CD4-positive, alpha-beta T cell treated with Interleukin-15 for 1 hour (primary cell): Measurements from ENCODE around the gene RILP.
A peak's percentile ranks its signal among the peaks of the same experiment; 100 is the strongest.

ENCODE experiments used
- DNase-seq: peaks from one replicate; pipeline ENCODE4 v3.0.0-alpha.2; 2020

The RILP gene

DNA sequence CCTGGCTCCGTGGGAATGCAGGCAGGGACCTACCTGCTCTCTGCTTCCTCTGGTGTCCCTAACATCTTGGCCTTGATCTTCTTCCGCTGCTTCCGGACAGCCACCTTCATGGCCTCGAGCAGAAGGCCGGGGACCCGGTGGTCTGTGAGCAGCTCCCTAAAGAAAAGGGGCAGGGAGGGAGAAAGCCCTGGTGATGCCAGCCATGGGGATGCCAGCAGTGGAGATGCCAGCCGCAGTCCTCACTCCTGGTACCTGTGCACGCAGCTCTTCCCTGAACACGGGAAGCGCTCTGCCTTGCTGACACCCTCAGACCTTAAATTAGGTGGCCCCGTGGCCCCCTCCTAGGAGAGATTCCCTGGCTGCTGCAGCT, 1.9 kb downstream of the RILP start:
- DNase-seq, result no peak

DNA sequence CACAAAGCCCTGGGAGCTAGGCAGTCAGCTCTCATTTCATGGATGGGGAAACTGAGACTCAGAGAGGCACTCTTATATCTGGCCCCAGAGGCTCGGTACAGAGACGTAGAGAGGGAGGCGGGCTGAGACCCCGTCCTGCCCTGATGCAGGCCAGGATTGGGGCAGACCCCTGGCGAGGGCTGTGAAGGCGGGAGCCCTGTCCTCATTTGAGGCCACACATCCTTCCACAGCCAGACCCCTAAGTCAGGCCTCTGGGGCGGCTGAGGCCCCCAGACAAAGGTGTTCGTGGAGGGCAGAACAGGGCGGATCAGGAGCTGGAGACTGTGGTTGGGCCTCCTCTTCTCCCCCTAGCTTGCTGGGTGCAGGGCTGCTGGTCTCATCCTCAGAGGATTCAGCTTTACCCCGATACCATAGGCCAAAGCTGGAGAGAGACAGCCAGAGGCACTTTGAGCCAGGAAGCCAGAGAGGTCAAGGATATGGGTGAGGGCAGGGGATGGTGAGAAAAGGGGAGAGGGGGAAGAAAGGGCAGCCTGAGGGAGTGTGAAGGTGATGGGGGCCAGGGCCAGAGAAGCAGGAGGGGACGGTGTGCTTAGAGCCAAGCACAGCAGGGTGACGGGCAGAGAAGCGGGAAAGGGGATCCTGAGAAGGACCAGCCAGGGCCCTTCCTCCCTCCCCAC, 3.3 kb downstream of the RILP start:
- DNase-seq, result no peak

DNA sequence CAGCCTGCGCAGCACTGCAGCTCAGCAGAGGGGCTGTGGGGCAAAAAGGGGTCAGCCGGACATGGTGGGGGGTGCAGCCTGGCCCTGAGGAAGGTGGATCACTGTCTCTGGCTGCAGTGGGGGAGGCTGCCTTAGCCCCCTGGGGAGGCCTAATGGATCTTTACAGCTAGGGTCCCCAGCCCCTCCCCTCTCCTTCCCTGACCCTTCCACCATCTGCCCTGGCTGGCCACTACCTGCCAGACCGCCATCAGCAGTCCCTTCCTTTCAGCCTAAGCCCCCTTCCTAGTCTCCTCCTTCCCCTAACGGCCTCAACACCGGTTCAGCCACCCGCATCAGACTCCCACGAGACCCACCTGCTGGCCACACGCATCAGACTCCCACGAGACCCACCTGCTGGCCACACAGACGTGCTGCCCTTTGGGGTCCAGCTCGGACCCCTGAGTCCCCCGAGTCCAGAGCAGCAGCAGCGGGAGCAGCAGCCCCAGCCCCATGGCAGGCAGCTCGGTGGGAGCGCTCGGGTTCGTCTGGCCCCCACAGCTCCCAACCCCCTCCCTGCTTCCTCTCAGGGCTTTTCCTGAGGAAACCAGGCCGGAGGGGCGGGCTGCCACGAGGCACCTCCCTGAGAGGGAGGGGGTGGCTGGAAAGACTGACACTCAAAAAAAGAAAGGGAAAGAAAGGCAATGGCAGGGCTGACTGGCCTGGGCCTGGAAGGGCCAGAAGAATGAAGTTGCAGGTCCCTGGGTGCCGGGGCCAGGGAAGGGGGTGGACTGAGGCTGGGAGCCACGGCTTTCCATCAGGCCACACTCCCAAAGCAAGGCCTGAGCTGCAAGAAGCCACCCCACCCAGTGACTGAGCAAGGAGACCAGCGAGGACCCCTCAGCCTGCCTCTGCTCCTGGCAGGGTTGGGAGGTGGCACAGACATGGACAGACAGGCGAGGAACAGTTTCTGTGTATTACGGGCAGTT, 4.2 kb downstream of the RILP start, which contains the start of gene SCARF1:
Gene SCARF1, minus strand, starts transcription at position 526 of the 965 bp plus-strand sequence. Its CDS starts 35 bp downstream, at position 491.
- no peak for DNase-seq

DNA sequence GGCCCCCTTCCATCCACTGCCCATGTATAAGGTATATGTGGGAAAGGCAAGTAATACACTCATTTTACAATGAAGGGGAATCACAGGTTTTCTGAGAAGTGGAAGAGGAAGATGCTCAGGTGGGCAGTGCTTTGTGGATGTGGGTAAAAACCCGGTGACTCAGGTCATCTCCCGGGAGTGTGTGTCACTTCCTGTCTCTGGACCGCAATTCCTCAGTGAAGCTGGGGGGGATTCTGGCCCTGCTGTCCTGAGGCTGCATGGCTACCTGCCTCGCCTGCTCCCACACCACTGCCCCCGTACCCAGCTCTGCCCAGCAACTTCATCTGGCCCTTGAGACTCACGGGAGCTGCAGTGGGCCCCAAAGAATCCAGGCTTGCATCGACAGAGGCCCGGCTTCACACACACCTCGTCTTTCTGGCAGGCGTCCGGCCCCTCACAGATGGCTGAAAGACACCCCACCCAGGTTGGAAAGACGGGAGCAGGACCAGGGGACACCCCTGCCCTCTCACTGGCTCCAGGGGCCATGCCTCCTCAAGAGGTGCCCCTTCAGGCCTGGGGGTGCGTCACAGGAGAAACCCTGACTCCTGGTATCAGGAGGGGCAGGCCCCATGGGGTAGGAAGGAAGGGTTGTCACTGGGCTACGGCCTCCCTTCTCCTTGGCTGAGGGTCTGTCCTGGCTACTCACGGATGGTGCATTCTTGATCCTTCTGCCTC, 5.0 kb downstream of the RILP start:
- DNase-seq, result peak; percentile 66

DNA sequence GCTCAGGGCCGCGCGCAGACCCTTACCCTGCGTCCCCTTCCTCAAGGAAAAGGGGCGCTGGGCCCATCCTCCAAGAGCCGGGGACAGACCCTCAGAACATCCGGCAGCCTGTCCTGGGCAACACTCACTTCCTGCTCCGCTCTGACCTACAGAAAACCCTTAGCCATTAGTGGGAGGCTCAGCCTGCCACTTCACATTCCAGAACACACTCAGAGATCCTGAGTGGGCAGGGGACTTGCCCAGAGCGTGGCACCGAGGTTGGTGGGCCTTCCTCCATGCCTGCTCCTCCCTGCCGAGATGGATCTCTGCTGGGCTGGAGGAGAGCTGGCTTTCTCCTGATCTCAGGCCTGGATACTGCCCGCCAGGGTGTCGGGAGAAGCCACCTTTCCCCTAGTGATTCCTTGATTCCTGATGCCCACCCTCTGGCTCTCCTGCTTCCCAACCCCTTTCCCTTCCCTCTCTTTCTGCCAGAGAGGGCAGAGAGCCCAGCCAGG, 5.6 kb downstream of the RILP start:
- DNase-seq, result no peak

DNA sequence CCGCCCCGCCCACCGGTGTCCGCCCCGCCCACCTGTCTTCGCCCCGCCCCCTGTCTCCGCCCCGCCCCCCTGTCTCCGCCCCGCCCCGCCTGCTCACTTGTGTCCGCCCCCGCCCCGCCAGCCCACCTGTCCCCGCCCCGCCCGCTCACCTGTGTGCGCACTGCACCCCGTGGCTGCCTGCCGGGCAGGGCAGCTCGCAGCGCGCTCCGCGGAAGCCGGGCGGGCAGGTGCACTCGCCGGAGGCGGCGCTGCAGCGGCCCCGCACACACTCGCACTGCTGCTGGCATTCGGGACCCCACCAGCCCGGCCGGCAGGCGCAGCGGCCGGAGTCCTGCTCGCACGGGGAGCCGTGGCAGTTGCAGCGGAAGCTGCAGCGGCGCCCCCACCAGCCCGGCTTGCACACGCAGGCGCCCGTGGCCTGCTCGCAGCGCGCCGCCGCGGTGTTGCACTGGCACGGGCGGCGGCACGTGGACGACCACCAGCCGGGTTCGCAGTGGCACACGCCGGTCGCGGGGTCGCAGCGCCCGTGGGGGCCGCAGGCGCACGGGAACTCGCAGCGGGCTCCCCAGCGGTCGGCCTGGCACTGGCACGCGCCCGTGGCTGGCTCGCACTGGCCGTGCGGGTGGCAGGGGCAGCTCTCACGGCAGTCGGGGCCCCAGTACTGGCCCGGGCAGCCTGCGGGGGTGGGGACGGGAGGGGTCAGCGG, 6.2 kb downstream of the RILP start:
- DNase-seq, result peak; percentile 68

DNA sequence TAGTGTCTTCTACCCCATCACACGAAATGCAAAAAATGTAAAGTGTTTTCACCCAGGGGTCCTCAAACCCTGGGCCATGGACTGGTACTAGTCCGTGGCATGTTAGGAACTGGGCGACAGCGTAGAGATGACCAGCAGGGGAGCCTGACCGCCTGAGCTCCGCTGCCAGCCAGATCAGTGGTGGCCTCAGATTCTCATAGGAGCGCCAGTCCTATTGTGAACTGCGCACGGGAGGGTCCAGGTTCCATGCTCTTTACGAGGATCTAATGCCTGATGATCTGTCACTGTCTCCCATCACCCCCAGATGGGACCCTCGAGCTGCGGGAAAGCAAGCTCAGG, 8.6 kb downstream of the RILP start:
- DNase-seq, result no peak

GRCh38 chr17:1640329-1641064, 9.2 kb downstream of the RILP start:
- DNase-seq, result no peak

GRCh38 chr17:1639549-1640180, 10.0 kb downstream of the RILP start:
- DNase-seq, result no peak

DNA sequence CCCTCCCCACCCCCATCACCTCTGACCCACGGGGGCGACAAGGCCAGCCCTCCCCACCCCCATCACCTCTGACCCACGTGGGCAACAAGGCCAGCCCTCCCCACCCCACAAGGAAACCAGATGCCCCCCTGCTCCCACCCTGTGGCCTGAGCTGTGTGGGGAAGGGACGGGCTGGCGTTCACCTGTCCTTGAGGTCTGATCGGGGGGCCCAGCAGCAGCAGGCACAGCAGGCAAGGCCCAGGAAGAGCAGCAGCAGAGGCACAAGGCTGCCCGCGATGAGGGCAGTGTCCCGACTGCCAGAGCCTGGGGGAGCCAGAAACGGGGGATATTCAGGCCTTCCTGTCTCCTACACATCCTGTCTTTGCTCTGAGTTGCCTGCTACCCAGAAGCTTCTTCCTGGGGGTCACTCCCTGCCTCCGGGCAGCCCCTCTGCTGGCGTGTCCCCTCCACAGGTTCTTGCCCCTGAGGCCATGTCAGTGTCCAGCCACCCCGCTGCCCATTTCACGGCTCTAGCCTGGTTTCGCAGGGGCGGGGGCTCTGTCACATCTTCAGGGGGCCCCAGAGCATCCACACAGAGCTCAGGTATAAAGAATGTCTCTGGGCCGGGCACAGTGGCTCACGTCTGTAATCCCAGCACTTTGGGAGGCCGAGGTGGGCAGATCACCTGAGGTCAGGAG, 10.9 kb downstream of the RILP start:
- no peak for DNase-seq

- no peak for DNase-seq
Observed at GRCh38 chr17:1638171-1638590, 11.5 kb downstream of the RILP start.

DNA sequence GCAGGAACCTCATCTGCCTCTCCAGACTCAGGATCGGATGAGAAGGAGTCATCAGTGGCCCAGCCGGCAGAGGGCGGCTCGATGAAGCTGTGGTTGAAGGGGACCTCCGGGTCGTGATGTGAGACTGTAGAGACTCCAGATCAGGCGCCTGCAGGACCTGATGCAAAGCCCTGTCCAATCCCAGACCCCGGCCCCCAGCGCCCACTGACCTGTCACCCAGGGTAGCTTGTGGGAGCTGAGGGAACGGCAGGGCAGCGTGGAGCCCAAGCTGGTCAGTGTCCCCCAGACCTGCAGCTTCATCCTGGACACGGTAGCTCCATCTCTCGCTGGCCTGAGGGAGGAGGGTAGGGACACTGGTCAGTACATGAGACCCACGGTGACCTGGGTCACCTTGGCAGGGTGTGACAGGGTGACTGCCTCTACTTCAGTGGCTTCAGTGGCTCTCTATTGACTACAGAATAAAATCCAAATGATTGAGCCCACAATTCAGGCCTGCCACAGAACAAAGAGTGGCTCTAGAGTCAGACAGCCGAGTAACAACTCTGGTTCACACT, 12.9 kb downstream of the RILP start:
- DNase-seq, result no peak

DNA sequence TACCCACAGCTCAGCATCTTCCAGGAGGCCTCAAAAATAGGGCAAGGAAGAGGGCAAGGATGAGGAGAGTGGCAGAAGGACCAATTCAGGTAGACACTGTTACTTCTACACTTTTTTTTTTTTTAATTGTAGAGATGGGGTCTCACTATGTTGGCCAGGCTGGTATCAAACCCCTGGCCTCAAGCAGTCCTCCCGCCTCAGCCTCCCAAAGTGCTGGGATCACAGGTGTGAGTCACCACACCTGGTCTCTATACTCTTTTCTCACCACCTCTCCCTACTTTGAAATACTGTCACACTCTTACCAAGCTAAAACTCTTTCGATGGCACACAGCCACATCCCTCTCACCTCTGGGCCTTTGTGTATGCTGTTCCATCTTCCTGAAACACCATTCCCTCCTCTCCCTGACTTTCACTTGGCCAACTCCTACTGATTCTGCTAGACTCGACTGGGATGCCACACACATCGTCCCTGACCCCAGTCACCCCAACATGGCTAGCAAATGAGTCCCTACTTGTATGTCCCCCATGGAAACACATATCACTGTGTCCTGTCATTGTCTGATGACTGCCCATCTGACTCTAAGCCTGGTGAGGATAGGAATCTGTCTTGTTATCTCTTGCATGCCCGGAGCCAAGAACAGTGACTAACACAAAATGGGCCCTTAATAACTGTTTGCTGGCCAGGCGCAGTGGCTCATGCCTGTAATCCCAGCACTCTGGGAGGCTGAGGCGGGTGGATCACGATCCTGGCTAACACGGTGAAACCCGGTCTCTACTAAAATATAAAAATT, 13.8 kb downstream of the RILP start:
- no peak for DNase-seq

- no peak for DNase-seq
Observed at GRCh38 chr17:1634841-1635650, 14.6 kb downstream of the RILP start.

GRCh38 chr17:1630662-1631061, 19.0 kb downstream of the RILP start:
- DNase-seq, result no peak

DNA sequence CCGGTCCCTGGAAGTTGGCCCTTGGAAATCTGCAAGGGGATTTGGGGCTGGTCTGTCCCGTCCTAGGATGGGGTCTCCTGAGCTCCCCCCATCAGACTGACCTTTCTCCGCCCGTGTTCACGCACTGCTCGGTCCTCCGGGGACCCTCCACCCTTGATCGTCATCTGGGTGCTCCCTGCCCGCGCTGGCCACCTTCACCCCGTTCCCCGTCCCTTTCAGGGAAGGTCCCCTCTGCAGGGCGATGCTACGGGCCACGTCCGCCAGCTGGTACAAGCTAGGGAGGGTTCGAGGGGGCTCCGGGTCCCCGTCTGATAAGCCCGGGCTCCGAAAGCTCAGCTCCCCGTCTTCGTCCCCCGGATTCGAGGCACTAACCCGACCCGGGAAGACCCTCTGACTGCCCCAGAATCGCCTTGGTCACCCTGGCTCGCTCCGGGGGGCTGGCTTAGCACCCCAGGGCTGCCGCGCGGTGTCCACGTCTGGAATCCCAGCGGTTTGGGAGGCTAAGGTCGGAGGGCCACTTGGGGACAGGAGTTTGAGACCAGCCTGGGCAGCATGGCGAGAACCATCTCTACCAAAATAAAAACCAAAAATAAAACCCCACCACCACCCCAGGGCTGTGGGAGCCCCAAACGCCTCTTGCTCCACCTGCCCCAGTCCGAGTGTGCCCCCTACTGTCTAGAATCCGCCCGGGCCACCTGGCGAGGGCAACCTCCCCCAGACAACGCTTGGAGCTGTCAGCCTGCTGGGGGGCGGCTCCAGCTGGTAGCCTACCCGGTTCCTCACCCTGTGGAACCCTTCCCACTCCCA, 20.0 kb downstream of the RILP start:
- DNase-seq, result peak; percentile 79

- DNase-seq, result peak; percentile 94
Observed at GRCh38 chr17:1628856-1629503, 20.7 kb downstream of the RILP start.
